ENCODE data around the gene COL28A1. TPM values are rescaled to one million over a fixed set of nuclear protein-coding genes. Genes with fewer than 3 reads are reported as not detected.
"Not testable (repeated sequence)": the region's sequence is repeated elsewhere in the genome, so short reads cannot be mapped to it uniquely, and the experiment has no call there.

Gene COL28A1
- total RNA-seq, 1 donor from 2014 or later = 5.1 TPM

GRCh38 chr7:7561591-7561990 lies 25.9 kb upstream of the COL28A1 start:
- not testable (repeated sequence) for DNase-seq (ENCODE audit: low spot score)

DNA sequence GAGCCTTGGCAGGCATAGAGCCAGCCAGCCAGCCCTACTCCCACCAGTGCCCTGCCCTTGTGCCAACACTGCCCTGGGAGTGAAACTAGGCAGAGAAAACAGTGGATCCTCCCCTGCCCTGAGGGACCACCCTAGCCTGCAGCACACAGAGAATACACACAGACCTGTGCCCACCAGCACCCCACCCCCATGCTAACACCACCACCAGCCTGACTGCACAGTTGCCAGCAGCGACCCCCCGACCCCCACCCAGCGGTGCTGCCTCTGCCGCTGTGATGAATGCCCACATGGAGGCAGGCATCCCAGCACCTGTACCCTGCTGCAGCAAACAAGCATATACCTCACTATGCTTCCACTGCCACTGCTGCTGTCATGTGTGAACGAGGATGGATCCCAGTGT lies 21.6 kb upstream of the COL28A1 start:
- DNase-seq (ENCODE audit: low spot score) = no peak

DNA sequence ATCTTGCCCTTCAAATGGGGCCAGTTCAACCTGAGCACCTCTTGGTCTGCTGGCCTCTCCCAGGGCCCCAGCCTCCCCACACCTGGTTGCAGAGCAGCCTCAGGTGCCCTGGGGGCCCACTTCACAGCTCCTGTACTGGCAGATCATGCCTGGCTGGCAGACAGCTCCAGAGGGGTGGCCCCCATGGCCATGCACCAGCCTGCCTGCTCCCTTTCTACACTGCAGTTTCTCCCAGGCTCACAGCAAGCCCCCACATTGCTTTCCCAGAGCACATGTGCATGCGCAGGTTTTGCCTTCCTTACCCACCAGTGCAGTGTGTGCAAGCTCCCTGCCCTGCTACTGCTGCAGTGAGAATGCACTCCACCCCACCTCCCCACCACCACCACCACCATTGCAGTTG lies 21.2 kb upstream of the COL28A1 start:
- no peak for DNase-seq (ENCODE audit: low spot score)

DNA sequence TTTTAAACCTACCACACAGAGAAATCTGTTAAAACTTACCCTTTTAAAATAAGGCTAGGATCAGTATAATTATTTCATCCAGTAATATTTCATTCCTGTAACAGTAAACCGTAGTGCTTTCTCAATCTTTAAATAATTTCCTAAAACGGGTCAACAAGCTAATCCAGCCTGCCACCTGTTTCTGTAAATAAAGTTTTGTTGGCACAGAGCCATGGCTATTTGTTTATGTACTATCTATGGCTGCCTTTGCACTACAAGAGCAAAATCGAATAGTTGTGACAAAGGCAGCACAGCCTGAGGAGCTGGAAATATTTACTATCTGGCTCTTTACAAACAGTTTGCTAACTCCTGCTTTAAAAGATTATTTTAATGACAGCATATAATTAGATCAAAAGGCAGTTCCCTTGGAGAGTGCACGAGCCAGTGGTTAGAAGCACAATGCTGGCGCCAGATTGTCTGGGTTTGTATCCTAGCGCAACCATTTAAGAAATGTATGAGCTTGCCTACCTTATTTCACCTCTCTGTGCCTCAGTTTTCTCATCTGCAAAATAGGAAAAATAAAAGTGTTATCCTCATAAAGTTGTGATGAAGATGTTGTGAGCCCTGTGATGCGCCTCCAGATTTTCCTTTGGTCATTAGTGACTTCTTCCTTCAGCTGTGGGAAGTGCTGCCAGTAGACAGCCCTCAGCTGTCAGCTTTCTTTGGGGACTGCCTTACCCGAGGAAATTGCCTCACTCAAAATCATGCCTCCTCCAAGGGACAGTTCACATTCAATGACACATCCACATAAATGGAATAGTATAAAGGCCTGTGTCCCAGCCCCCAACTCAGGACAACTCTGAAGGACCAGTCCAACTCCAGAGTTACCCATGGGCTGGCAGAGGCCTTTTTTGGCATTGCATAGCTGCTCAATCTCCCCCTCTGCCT lies 19.2 kb upstream of the COL28A1 start:
- no peak for DNase-seq (ENCODE audit: low spot score)

GRCh38 chr7:7554021-7554432 lies 18.4 kb upstream of the COL28A1 start:
- no peak for DNase-seq (ENCODE audit: low spot score)

DNA sequence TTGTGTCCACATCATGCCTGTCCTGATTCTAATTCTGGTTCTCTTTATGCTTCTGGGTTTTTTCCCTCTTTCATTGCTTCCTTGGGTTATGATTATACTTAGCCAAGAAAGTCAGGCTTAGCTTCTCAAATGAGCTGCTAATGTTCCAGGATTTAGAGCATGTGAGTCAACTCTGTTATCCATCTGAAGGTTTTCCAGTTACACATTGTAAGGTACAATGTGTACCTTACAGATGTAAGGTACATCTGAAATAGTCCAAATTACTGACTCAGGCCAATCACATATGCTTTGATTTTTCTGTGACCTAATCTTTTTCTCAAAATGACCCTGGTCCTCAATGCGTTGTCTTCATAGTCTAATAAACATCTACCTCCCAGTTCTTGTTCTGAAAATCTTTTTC lies 17.7 kb upstream of the COL28A1 start:
- DNase-seq (ENCODE audit: low spot score) = no peak

GRCh38 chr7:7552199-7552598 lies 16.5 kb upstream of the COL28A1 start:
- no peak for DNase-seq (ENCODE audit: low spot score)

GRCh38 chr7:7550663-7551062 lies 15.0 kb upstream of the COL28A1 start:
- no peak for DNase-seq (ENCODE audit: low spot score)

- DNase-seq (ENCODE audit: low spot score) = no peak
Observed at GRCh38 chr7:7548407-7548806, 12.7 kb upstream of the COL28A1 start.

DNA sequence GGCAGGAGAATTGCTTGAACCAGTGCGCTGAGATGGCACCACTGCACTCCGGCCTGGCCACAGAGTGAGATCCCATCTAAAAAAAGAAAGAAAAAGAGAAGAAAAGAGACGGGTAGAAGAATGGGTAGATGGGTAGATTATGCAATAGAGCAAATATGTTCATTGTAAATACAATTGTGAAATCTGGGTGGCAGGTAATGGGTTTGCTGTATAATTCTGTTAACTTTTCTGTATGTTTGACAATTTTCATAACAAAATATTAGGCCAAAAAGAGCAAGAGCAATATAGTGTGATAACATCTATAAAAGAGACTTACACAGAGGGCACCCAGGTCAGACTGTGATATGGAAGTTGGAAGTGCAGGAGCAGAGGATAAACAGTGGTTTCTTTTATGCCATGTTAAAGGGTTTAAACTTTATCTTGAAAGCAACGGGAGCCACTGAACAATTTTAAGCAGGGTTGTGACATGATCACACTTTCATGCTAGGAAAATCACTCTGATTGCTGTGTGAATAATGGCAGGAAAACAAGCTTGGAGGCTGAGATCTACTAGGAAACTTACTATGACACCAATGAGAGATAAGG lies 6.7 kb upstream of the COL28A1 start:
- no peak for DNase-seq (ENCODE audit: low spot score)

DNA sequence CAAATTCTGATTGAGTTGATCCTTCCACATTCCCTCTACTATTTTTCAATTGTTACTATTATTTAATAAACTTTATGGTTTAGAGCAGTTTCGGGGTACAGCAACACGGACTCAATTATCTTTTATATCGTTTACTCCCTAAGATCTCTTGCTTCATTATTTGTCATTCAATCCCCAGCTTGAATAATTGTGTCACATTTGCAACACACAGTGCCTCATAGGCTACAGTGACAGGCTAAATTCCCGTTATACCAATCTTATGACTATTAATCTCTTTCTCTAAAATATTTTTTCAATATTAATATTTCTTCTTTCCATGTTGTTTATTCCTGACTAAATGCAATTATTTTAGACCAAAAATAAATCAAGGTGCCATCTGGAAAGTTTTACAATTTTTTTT lies 4.0 kb upstream of the COL28A1 start:
- DNase-seq (ENCODE audit: low spot score) = no peak

- DNase-seq (ENCODE audit: low spot score) = no peak
Observed at GRCh38 chr7:7539152-7539551, 3.5 kb upstream of the COL28A1 start.

GRCh38 chr7:7537711-7538110 lies 2.0 kb upstream of the COL28A1 start:
- no peak for DNase-seq (ENCODE audit: low spot score)

- no peak for DNase-seq (ENCODE audit: low spot score)
Observed at GRCh38 chr7:7536396-7537019, 835 bp upstream of the COL28A1 start.

DNA sequence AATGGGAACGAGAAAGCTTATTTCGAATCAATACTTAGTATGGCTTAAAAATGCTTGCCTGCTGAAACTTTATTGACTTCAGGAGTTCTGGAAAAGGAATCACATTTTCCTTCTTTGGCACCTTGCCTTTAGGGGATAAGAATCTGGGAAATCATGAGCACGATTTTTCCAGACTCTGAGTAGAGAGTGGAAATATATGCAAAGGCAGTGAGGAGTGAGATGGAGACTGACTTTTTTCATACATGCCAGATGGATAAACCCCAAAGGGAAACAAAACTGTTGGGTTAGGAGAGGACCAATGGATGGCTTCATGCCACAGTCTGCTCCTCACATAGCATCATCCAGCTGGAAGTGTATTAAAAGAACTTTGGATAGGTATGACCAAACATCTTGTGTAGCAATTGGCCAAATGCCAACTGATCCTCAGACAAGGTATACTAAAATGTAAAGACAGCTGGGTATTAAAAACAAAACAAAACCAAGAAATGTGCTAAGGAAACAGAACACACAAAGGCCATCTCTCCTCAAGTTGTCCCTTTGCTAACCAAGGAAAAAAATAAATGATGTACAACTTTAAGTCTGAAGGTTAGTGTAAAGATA lies 1.7 kb downstream of the COL28A1 start:
- DNase-seq (ENCODE audit: low spot score) = no peak

DNA sequence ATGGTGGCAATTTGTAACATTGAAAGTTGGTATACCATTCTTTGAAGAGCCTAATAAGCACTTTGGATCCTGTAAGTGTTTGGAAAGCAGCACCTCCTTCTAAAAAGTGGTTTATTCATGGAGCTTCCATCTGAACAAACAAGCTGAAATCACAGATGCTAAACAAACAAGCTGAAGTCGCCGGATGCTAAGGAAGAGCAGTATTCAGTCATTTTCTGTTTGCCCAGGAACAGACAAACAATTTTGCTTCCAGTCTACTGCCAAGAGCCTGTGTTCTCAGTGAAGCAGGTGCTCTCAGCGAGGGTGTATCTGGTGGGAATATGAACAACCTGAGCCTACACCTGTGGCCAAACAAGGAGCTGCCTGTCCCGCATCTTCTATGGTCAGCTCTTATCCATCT lies 6.3 kb downstream of the COL28A1 start:
- no peak for DNase-seq (ENCODE audit: low spot score)

DNA sequence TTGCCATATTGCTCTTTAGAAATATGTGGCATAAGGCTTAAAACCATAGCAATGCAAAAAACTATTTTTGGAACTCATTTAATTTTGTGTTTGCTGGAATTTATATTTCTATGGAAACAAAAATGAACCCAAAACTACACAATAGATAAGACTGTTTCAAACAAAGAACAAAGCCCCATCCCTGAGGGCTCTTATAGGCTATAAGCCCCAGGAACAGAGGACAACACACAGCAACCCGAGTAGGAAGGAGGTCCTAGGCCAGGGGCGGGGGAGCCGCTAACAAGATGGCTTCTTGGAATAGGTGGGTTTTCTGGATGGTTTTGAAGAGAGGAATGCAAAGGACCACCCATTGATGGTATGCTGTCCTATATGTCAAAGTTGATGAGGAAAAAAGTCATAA lies 8.6 kb downstream of the COL28A1 start:
- no peak for DNase-seq (ENCODE audit: low spot score)

- no peak for DNase-seq (ENCODE audit: low spot score)
Observed at GRCh38 chr7:7526006-7526405, 9.7 kb downstream of the COL28A1 start.

- DNase-seq (ENCODE audit: low spot score) = no peak
Observed at GRCh38 chr7:7524121-7524520, 11.6 kb downstream of the COL28A1 start.

DNA sequence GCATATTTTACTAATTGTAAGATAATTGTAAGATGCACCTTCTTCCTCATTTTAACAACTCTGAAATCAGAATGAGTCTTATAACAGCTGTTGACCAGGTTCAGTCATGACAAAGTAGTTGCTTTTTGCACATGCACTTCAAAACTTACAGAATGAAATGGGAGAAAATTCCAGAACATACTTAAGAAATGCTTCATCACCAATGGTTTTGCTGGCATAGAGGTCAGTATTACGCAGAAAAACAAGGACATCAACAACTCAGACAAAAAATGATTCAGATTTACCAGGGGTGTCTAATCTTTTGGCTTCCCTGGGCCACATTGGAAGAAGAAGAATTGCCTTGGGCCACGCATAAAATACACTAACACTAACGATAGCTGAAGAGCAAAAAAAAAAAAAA lies 13.3 kb downstream of the COL28A1 start:
- DNase-seq (ENCODE audit: low spot score) = no peak

GRCh38 chr7:7521259-7521658 lies 14.4 kb downstream of the COL28A1 start:
- no peak for DNase-seq (ENCODE audit: low spot score)

- no peak for DNase-seq (ENCODE audit: low spot score)
Observed at GRCh38 chr7:7519528-7519927, 16.1 kb downstream of the COL28A1 start.

DNA sequence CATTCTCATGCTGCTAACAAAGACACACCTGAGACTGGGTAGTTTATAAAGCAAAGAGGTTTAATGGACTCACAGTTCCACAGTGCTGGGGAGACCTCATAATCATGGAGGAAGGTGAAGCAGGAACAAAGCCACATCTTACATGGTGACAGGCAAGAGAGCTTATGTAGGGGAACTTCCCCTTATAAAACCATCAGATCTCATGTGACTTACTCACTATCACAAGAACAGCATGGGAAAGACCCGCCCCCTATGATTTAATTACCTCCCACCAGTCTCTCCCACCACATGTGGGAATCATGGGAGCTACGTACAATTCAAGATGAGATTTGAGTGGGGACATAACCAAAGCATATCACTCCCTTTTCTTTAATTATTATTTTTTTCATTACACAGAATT lies 16.6 kb downstream of the COL28A1 start:
- DNase-seq (ENCODE audit: low spot score) = no peak
